IMR-90 (cell line): ENCODE data around the gene STOM. TPM values are rescaled to one million over a fixed set of nuclear protein-coding genes. Genes with fewer than 3 reads are reported as not detected.
A peak's percentile ranks its signal among the peaks of the same experiment; 100 is the strongest.

ENCODE experiments used
- ATAC-seq: fragments of 200-7000 bp; cut with Tn5 transposase; 2 replicates; pipeline ENCODE4 v1.9.1; 2020; ENCODE audit warnings: low read depth, mild to moderate bottlenecking, moderate library complexity
- BruUV-seq: library from RNA; stranded (reverse); fragments of 400-500 nt; replicated peaks from 2 replicates; lab custom pipeline; 2021; lab: Mats Ljungman, UMichigan
- CTCF ChIA-PET: fragments of 300-600 bp; formaldehyde crosslinking; extraction: SDS; loops from one replicate; lab custom pipeline; 2021; ENCODE audit warnings: antibody characterized with exemption; lab: Yijun Ruan, JAX
- POLR2A ChIA-PET: fragments of 300-600 bp; sonication (Branson Sonifier 250); formaldehyde crosslinking; loops from one replicate; lab custom pipeline; 2022; ENCODE audit warnings: antibody characterized with exemption; ENCODE audit not compliant: unreplicated experiment; lab: Charles Lee
- DNase-seq: peaks from one replicate; pipeline ENCODE4 v3.0.0; 2013
- H2AFZ ChIP-seq: replicated peaks from 2 replicates; pipeline ENCODE3; 2013; ENCODE audit warnings: low read length, mild to moderate bottlenecking; ENCODE audit not compliant: poor library complexity
- H2AK5ac ChIP-seq: 2 replicates; pipeline ENCODE4 v1.6.1; 2013; ENCODE audit warnings: low read depth, low read length, inconsistent platforms
- H2AK9ac ChIP-seq: replicated peaks from 2 replicates; pipeline ENCODE3; 2013; ENCODE audit warnings: mild to moderate bottlenecking, low read depth, low read length, moderate library complexity; ENCODE audit not compliant: poor library complexity
- H2BK120ac ChIP-seq: 2 replicates; pipeline ENCODE4 v1.6.1; 2013; ENCODE audit warnings: low read depth, low read length, inconsistent platforms
- H2BK15ac ChIP-seq: 3 replicates; pipeline ENCODE4 v1.6.1; 2013; ENCODE audit warnings: low read depth, low read length, inconsistent platforms
- H2BK20ac ChIP-seq: 2 replicates; pipeline ENCODE4 v1.6.1; 2013; ENCODE audit warnings: low read depth, mild to moderate bottlenecking, inconsistent platforms, low read length, moderate library complexity
- H2BK5ac ChIP-seq: 2 replicates; pipeline ENCODE4 v1.6.1; 2013; ENCODE audit warnings: mild to moderate bottlenecking, low read depth, low read length, inconsistent platforms; ENCODE audit not compliant: poor library complexity, severe bottlenecking
- H3K14ac ChIP-seq: replicated peaks from 2 replicates; pipeline ENCODE4 v1.6.1; 2013; ENCODE audit warnings: low read depth, low read length, inconsistent platforms
- H3K18ac ChIP-seq: 2 replicates; pipeline ENCODE4 v1.6.1; 2013; ENCODE audit warnings: low read depth, low read length, control low read depth
- H3K23ac ChIP-seq: 2 replicates; pipeline ENCODE4 v1.6.1; 2013; ENCODE audit warnings: low read depth, low read length, inconsistent platforms
- H3K27ac ChIP-seq: 2 replicates; pipeline ENCODE4 v1.5.1; 2013; ENCODE audit warnings: mild to moderate bottlenecking, control low read depth, low read length; ENCODE audit not compliant: insufficient read depth
- H3K27me3 ChIP-seq: 2 replicates; pipeline ENCODE4 v1.6.1; 2013; ENCODE audit warnings: low read length; ENCODE audit not compliant: control insufficient read depth, insufficient read depth
- H3K36me3 ChIP-seq: 2 replicates; pipeline ENCODE4 v1.6.1; 2013; ENCODE audit warnings: low read length, mixed read lengths; ENCODE audit not compliant: control insufficient read depth, insufficient read depth
- H3K4ac ChIP-seq: 2 replicates; pipeline ENCODE4 v1.6.1; 2013; ENCODE audit warnings: low read depth, low read length, inconsistent platforms
- H3K4me1 ChIP-seq: 2 replicates; pipeline ENCODE4 v1.6.1; 2013; ENCODE audit warnings: low read length, mixed read lengths; ENCODE audit not compliant: control insufficient read depth, insufficient read depth
- H3K4me2 ChIP-seq: 2 replicates; pipeline ENCODE4 v1.6.1; 2013; ENCODE audit warnings: low read depth, mild to moderate bottlenecking, control low read depth, low read length, moderate library complexity
- H3K4me3 ChIP-seq: 2 replicates; pipeline ENCODE4 v1.5.1; 2013; ENCODE audit warnings: low read depth, mild to moderate bottlenecking, control low read depth, low read length, moderate library complexity; ENCODE audit not compliant: insufficient read depth
- H3K56ac ChIP-seq: 2 replicates; pipeline ENCODE4 v1.6.1; 2013; ENCODE audit warnings: low read length, inconsistent platforms; ENCODE audit not compliant: insufficient read depth; ENCODE audit errors: extremely low read depth
- H3K79me1 ChIP-seq, 2 experiments: 2 replicates each; pipeline ENCODE4 v1.6.1; 2013; ENCODE audit warnings: low read length in 2 of 2, inconsistent platforms in 1 of 2, low read depth in 1 of 2
- H3K9ac ChIP-seq: 2 replicates; pipeline ENCODE4 v1.6.1; 2013; ENCODE audit warnings: low read depth, low read length, control low read depth
- H3K9me1 ChIP-seq: 2 replicates; pipeline ENCODE4 v1.6.1; 2013; ENCODE audit warnings: low read length, inconsistent platforms; ENCODE audit not compliant: insufficient read depth
- H3K9me3 ChIP-seq: 2 replicates; pipeline ENCODE4 v1.6.1; 2013; ENCODE audit warnings: low read length; ENCODE audit not compliant: control insufficient read depth, insufficient read depth
- H4K20me1 ChIP-seq: 2 replicates; pipeline ENCODE4 v1.6.1; 2013; ENCODE audit warnings: low read length, inconsistent platforms; ENCODE audit not compliant: insufficient read depth
- H4K5ac ChIP-seq: 2 replicates; pipeline ENCODE4 v1.6.1; 2013; ENCODE audit warnings: mild to moderate bottlenecking, low read depth, low read length, control low read depth
- H4K8ac ChIP-seq, 2 experiments: 2 replicates each; pipeline ENCODE4 v1.6.1; 2013; ENCODE audit warnings: low read depth in 2 of 2, low read length in 2 of 2, control low read depth in 1 of 2, inconsistent platforms in 1 of 2
- H4K91ac ChIP-seq: 2 replicates; pipeline ENCODE4 v1.6.1; 2013; ENCODE audit warnings: low read depth, low read length, inconsistent platforms; ENCODE audit not compliant: insufficient read depth
- CEBPB ChIP-seq: IDR thresholded peaks from 2 replicates; pipeline ENCODE4 v1.6.1; 2012; ENCODE audit warnings: low read depth, low read length, improper control_type of control experiment
- CHD1 ChIP-seq: IDR thresholded peaks from 2 replicates; pipeline ENCODE4 v1.6.1; 2012; ENCODE audit warnings: low read depth, low read length, improper control_type of control experiment
- CTCF ChIP-seq: conservative IDR thresholded peaks from 2 replicates; pipeline ENCODE4 v1.5.1; 2012; ENCODE audit warnings: mild to moderate bottlenecking, low read depth, low read length, improper control_type of control experiment
- MAZ ChIP-seq: IDR thresholded peaks from 2 replicates; pipeline ENCODE4 v1.6.1; 2012; ENCODE audit warnings: low read depth, mild to moderate bottlenecking, low read length, improper control_type of control experiment, moderate library complexity, borderline replicate concordance
- NFE2L2 ChIP-seq: fragments of 150-350 bp; IDR thresholded peaks from 2 replicates; pipeline ENCODE4 v1.6.1; 2016; ENCODE audit warnings: low read depth, mild to moderate bottlenecking, low read length
- RAD21 ChIP-seq: IDR thresholded peaks from 2 replicates; pipeline ENCODE4 v1.6.1; 2012; ENCODE audit warnings: low read length, improper control_type of control experiment
- RFX5 ChIP-seq: IDR thresholded peaks from 2 replicates; pipeline ENCODE4 v1.8.0; 2012; ENCODE audit warnings: low read depth, mild to moderate bottlenecking, low read length, moderate library complexity
- SMC3 ChIP-seq: fragments of 150-350 bp; IDR thresholded peaks from 2 replicates; pipeline ENCODE4 v1.6.1; 2016; ENCODE audit warnings: low read depth, mild to moderate bottlenecking, antibody characterized with exemption, low read length, moderate library complexity
- WGBS, 2 experiments: methylation state at CpG; one replicate each; pipeline versions ENCODE4 v1.1.5 to v1.1.7; 2013; ENCODE audit warnings: missing lambda C conversion rate in 2 of 2; ENCODE audit not compliant: insufficient read length in 1 of 2; ENCODE audit errors: extremely low coverage in 2 of 2; 5-methylcytosine and 5-hydroxymethylcytosine counted together
- dilution Hi-C: fragments of 300-500 bp; cut with HindIII; formaldehyde crosslinking; loops from one replicate; pipeline ENCODE4 v1.14.3; 2018; ENCODE audit warnings: low sequenced_read_pairs; ENCODE audit not compliant: unreplicated experiment
- in situ Hi-C: fragments of 300-500 bp; cut with MboI; formaldehyde crosslinking; loops from 3 replicates; pipeline ENCODE4 v1.14.3; 2019; ENCODE audit warnings: low sequenced_read_pairs, inconsistent platforms, mixed read lengths
- intact Hi-C: fragments of 100-400 bp; cut with micrococcal nuclease; formaldehyde crosslinking; loops from 2 replicates; pipeline ENCODE4 v1.10.0; 2022
- polyA plus RNA-seq, 3 experiments: library from polyadenylated mRNA; depleted of rRNA; stranded (reverse); fragments of >200 nt; gene quantifications; 2 replicates each; pipeline ENCODE4 v1.2.3, GENCODE V29; 2012; ENCODE audit warnings: low replicate concordance in 1 of 3
- total RNA-seq: library from RNA; depleted of rRNA; stranded (reverse); fragments of >200 nt; gene quantifications from 2 replicates; pipeline ENCODE4 v1.2.3, GENCODE V29; 2012
- TF ChIP-seq, protein P1 (sequence below): fragments of 150-350 bp; IDR thresholded peaks from 2 replicates; pipeline ENCODE4 v1.6.1; 2017; ENCODE audit warnings: mild to moderate bottlenecking, antibody characterized with exemption, low read length, low read depth

Gene STOM
- total and polyA plus RNA-seq, 2 of the 4 experiments (the other 2 are of a cell fraction): 78.4 to 84.8 TPM

- TF ChIP-seq CTCF: no peak
These were observed 16.6 kb upstream of the STOM start (continued) for GRCh38 chr9:121386442-121387175.

DNA sequence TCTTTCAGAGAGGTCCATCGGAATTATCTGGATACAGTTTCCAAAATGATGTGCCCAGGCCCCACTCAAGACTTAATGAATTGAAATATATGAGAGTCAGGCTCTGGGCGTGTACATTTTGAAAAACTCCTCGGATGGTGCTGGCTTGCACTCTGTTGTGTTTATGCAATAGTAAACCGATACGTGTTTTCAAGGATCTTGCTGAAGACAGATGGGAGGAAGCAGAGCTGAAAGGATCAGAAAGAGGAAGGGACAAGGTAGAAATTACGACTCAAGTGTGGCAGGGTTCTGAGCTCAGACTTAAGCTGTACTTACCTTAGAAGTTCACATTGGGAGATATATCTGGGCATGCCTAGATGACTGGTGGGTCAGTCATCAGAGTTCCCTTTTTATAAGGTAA, 13.7 kb upstream of the STOM start:
- no peak overlapping the region for H4K8ac ChIP-seq
- intact Hi-C loops: no loop called here
- no peak overlapping the region for H3K9ac ChIP-seq
- no peaks in the 10 kb centered on the region for H4K20me1 ChIP-seq
- ChIA-PET CTCF (no interaction called here), POLR2A (no interaction called here)
- no peaks in the 10 kb centered on the region for H3K9me3 ChIP-seq
- H2AK5ac ChIP-seq: peak overlapping the region; percentile 70; the same call in 1 of the 2 replicates
- dilution Hi-C loops: no loop called here
- no peak overlapping the region for H4K5ac ChIP-seq
- no peak overlapping the region for H2BK15ac ChIP-seq
- no peak overlapping the region for H3K4ac ChIP-seq
- no peaks in the 10 kb centered on the region for H3K36me3 ChIP-seq
- no peak overlapping the region for H3K56ac ChIP-seq
- H3K79me1 ChIP-seq: no peaks in the 10 kb centered on the region
- BruUV-seq: no TSS peak
- H2BK5ac ChIP-seq: no peak overlapping the region
- peaks cover 4% of the 10 kb centered on the region; the same call in 1 of the 2 replicates for H3K4me1 ChIP-seq
- H3K4me3 ChIP-seq: no peak overlapping the region
- H3K27ac ChIP-seq: no peak overlapping the region
- H2BK120ac ChIP-seq: no peak overlapping the region
- ATAC-seq (peak; percentile 42; the same call in 1 of the 2 replicates), DNase-seq (no peak)
- H3K9me1 ChIP-seq: 0 out of 2 replicates have a peak, but pooled peaks cover 2% of the 10 kb centered on the region
- H3K14ac ChIP-seq: no peak overlapping the region; the same call in 1 of the 2 replicates
- no peak overlapping the region for H3K4me2 ChIP-seq
- 47% methylated on average over 5 of the region's 6 CpGs; no CpG with 5 or more reads in 1 of the 2 experiments for WGBS, 2 experiments
- no peak overlapping the region for H3K18ac ChIP-seq
- no peak for TF ChIP-seq CEBPB
- no peak for TF ChIP-seq CTCF
- no peak for TF ChIP-seq SMC3
- no peak for TF ChIP-seq NFE2L2
- no peak for TF ChIP-seq RAD21
- no peak for TF ChIP-seq CHD1
- TF ChIP-seq, protein P1, sequence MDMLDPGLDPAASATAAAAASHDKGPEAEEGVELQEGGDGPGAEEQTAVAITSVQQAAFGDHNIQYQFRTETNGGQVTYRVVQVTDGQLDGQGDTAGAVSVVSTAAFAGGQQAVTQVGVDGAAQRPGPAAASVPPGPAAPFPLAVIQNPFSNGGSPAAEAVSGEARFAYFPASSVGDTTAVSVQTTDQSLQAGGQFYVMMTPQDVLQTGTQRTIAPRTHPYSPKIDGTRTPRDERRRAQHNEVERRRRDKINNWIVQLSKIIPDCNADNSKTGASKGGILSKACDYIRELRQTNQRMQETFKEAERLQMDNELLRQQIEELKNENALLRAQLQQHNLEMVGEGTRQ: no peak
- TF ChIP-seq RFX5: no peak
- TF ChIP-seq MAZ: no peak
- H3K27me3 ChIP-seq: no peaks in the 10 kb centered on the region
- H4K91ac ChIP-seq: 0 out of 2 replicates have a peak overlapping the region, but pooled peaks have one; percentile 24
- no peak overlapping the region for H2BK20ac ChIP-seq
- H2AFZ ChIP-seq: no peak overlapping the region
- no peak overlapping the region for H3K23ac ChIP-seq
- no peak overlapping the region for H2AK9ac ChIP-seq
- in situ Hi-C loops: loop anchor here (10.0 to 25.0 kb wide), 3 partner anchors 61 to 621 kb away; no protein-coding TSS in a partner anchor
